Astrocyte (in vitro differentiated cells and primary cell): Measurements from ENCODE around the gene GCDH.

Experiments
- EZH2 ChIP-seq: IDR thresholded peaks from 2 replicates; pipeline ENCODE4 v1.6.1; 2012; ENCODE audit warnings: mild to moderate bottlenecking, low read length, inconsistent platforms; ENCODE audit not compliant: insufficient read depth
- TF ChIP-seq, protein P1 (sequence below): IDR thresholded peaks from 2 replicates; pipeline ENCODE4 v1.5.1; 2011; ENCODE audit warnings: low read depth, mild to moderate bottlenecking, inconsistent platforms, low read length, moderate library complexity; ENCODE audit not compliant: insufficient read depth

DNA sequence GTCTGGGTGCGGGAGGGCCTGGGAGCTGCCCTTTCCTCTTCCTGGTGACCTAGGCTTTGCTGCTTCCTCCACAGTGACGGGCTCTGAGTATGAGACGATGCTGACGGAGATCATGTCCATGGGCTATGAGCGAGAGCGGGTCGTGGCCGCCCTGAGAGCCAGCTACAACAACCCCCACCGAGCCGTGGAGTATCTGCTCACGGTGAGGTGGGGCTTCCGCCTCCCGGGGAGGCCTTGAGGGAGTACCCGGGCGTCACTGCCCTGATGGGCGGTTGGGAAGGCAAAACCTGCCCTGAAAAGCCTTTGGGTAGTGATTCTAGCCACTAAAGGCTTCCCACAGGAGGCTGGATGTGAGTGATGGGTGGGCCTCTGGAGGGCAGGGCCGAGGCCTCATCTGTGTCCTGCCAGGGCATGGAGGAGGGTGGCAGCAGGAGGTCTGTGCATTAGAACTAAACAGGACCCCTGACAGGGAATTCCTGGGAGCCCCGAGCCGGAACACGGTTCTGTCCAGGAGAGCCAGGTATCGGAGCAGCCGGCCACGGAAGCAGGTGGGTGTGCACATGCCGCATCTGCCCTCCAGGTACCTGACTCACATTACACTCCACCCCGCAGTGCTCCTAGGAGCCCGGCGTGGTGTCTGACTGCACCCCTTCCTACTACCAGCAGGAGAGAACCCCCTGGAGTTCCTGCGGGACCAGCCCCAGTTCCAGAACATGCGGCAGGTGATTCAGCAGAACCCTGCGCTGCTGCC lies 57.8 kb downstream of the GCDH start:
- TF ChIP-seq, protein P1, sequence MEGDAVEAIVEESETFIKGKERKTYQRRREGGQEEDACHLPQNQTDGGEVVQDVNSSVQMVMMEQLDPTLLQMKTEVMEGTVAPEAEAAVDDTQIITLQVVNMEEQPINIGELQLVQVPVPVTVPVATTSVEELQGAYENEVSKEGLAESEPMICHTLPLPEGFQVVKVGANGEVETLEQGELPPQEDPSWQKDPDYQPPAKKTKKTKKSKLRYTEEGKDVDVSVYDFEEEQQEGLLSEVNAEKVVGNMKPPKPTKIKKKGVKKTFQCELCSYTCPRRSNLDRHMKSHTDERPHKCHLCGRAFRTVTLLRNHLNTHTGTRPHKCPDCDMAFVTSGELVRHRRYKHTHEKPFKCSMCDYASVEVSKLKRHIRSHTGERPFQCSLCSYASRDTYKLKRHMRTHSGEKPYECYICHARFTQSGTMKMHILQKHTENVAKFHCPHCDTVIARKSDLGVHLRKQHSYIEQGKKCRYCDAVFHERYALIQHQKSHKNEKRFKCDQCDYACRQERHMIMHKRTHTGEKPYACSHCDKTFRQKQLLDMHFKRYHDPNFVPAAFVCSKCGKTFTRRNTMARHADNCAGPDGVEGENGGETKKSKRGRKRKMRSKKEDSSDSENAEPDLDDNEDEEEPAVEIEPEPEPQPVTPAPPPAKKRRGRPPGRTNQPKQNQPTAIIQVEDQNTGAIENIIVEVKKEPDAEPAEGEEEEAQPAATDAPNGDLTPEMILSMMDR: no peak
- no peak for TF ChIP-seq EZH2
